Medulla oblongata (tissue), 1 donor: ENCODE results near the gene OR2B6.

Experiments
- DNase-seq: peaks from one replicate; pipeline ENCODE4 v3.0.0-alpha.2; 2015; ENCODE audit errors: extremely low spot score

OR2B6 gene

DNA sequence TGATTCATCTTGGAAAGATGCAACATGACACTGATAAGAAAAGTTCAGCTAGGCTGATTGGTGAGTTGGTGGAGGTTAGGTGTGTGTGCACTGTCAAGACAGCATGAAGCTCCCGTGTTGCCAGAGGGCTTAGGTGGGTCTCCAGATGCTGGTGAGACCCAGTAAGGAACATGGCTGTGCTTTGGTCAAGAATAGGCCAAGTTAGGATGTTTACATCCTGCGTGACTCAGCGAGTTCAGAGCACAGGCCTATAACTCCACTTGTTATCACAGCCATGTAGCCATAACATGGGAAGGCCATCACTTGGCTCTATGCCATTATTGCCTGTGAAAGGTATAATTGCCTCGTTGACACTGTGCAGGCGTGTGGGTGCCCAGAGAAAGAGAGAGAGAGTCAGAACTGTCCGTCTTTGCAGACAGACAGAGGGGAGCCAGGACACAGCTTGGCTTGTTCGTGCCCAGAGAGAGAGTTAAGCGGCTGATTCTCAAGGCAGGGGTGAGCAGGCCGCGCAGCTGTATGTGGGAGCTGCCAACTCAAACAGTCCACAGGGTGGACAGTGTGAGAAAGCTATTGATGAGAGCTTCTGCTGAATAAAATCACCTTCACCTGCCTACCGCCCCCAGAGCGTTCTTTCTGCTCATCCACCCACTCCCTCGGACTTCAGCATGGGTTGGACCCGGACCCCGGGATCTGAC lies 43.5 kb downstream of the OR2B6 start:
- DNase-seq, result no peak

DNA sequence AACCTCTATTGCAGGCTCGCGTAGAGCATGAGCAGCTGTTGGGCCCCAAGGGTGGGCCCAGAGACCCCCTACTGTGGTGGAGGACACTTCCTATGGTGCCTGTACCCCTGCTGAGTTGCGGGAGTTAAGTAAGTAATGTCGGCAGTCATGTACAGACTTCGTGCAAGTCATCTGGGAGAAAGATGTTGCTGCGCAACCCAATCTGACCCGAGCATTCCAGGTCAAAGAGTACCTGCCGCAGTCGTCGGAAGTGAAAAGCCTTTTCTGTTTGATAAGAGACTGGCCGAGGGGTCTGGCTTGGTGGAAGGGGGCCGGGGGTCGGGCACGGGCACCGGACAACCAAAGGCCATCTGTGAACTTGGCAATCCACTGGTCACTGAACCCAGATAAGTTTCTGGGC lies 44.3 kb downstream of the OR2B6 start:
- no peak for DNase-seq

DNA sequence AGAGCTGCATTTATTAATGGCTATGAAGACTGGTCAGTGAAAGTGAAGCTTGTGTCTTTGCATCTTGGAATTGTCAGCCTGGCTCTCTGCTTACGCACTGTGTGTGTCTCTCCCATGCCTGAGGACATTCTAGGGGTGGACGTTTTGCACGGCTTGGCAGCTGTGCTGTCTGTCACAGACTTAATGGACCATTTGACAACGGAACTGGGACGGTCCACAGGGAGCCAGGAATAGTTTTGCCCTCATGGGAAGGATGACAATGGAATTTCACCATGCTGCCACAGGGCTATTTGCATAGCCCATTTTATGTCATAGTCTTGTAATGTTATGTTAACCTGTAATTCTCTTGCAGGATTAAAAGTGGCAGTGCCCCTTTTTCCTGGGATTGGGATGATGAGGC lies 44.7 kb downstream of the OR2B6 start:
- no peak for DNase-seq

DNA sequence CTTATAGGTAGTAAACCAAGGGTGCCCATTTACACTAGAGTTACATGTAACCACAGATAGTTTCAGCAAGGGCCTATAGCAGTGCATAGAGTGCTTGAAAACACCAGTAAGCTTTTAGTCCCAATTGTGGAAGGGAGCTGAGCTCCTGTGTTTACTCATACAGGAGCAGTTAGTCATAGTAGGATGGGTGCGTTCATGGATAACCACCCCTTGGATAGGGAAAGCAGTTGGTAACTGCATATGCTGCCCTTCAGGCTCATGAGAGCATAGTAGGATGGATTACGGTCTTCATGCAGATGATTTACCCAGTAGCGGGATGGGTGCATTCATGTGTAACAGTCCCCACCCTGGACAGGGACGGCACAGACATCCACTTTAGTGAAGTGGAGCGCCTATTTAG lies 45.1 kb downstream of the OR2B6 start:
- DNase-seq, result no peak

DNA sequence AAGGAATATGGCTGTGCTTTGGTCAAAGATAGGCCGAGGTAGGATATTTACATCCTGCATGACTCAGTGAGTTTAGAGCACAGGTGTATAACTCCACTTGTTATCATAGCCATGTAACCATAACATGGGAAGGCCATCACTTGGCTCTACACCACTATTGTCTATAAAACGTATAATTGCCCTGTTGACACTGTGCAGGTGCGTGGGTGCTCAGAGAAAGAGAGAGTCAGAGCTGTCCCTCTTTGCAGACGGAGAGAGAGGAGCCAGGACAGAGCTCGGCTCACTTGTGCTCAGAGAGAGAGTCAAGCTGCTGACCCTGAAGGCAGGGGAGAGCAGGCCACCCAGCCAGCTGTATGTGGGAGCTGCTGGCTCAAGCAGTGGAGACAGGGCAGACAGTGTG lies 46.0 kb downstream of the OR2B6 start:
- DNase-seq, result no peak

DNA sequence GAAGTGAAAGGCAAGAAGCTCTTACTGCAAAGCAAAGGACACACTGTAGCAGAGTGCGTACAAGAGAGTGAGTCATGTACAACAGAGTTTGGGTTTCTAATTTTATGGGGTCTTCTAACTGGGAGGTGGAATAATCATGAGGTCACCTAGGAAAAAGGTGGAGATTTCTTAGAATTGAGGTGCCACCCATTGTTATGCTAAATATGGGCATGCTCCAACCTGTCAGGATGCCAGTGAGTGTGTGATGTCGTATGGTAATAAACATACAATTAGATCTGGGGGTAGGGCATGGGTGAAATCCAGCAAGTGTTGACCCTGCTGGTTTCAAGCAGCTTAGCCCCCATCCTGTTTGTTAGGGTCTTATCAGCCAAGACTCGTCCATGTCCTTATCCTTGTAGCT lies 46.6 kb downstream of the OR2B6 start:
- DNase-seq, result no peak

DNA sequence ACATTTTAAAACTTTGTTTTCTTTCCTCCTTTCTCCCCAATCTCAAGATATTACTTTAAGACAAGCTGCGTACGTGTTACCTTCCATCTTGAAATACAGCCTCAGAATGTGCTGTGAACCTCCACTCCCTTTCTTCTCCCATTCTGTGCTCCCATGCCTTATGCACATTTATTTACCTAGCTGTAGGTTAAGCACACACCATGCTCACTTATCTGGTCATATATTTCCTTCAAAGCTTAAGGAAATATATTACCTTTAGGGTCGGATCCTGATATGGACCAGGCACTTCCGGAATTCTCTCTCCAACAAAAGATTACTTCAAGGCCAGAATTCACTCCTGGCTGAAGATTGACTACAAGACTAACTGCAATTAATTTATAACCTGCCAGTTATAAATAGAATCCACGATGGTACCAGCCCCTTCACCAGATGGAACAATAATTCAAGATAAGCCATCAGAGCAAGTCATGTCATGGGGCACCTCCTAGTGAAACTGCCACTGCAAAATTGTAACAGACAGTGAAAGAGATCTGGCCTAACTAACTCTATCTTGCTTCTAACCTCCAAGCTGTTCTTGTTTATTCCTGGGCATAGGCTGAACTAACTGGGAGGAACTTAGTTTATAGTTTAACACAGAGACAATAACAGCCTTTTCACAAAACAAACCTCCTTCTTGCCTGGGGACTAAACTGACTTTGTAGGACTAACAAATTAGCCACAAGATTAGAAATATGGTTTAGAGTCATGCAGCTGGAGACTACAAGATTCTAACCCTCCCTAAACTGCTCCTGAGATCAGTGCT lies 47.5 kb downstream of the OR2B6 start:
- DNase-seq, result no peak

DNA sequence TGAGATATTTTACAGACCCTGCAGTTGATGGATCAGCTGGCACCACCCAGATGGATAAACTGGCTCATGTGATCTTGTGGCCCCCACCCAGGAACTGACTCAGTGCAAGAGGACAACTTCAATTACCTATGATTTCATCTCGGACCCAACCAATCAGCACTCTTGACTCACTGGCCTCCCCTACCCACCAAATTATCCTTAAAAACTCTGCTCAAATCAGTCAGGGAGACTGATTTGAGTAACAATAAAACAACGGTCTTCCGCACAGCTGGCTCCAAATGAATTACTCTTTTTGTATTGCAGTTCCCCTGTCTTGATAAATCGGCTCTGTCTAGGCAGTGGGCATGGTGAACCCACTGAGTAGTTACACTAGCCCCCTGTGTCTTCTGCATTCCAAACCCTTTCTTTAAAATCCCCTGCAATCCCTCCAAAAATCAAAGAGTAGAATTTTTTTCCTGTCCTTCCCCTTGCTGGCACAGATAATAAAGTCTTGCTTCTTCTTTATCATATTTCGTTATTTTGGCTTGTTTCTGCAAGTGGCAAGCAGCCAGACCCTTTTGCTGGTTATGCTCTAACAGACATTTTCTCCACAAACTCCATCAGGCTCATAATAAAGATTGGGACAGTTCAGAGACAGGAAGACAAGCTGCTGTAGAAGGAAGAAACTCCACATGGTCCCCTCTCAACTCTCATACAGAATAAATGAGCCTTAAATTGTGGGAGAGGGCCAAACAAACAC lies 48.3 kb downstream of the OR2B6 start:
- no peak for DNase-seq

DNA sequence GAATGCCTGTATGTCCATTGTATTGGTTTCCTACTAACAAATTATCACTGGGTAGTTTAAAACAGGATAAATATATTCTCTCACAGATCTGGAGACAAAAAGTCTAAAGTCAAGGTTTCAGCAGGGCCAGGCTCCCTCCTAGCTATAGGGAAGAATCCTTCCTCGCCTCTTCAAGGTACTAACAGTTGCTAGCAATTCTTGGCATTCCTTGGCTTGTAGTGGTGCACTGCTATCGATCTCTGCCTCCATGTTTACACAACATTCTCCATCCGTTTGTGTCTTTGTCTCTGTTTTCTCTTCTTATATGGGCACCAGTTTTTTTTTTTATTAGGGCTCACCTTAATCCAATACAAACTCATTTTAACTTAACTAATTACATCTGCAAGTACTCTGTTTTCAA lies 48.9 kb downstream of the OR2B6 start:
- DNase-seq, result no peak
